Esophagus mucosa (tissue), 1 donor: ENCODE results near the gene MOB2. TPM values are rescaled to one million over a fixed set of nuclear protein-coding genes. Genes with fewer than 3 reads are reported as not detected.

Source experiments
- ATAC-seq: fragments of 200-7000 bp; cut with Tn5 transposase; one replicate; pipeline ENCODE4 v1.9.1; 2020
- total RNA-seq: library from RNA; stranded (reverse); gene quantifications from one replicate; pipeline ENCODE4 v1.2.4, GENCODE V29; 2023
- donor health status: DM: yes; HTN: yes; CAD: no.

The MOB2 gene, protein sequence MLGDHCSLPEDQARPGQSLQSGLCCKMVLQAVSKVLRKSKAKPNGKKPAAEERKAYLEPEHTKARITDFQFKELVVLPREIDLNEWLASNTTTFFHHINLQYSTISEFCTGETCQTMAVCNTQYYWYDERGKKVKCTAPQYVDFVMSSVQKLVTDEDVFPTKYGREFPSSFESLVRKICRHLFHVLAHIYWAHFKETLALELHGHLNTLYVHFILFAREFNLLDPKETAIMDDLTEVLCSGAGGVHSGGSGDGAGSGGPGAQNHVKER
- total RNA-seq: 32.1 TPM

DNA sequence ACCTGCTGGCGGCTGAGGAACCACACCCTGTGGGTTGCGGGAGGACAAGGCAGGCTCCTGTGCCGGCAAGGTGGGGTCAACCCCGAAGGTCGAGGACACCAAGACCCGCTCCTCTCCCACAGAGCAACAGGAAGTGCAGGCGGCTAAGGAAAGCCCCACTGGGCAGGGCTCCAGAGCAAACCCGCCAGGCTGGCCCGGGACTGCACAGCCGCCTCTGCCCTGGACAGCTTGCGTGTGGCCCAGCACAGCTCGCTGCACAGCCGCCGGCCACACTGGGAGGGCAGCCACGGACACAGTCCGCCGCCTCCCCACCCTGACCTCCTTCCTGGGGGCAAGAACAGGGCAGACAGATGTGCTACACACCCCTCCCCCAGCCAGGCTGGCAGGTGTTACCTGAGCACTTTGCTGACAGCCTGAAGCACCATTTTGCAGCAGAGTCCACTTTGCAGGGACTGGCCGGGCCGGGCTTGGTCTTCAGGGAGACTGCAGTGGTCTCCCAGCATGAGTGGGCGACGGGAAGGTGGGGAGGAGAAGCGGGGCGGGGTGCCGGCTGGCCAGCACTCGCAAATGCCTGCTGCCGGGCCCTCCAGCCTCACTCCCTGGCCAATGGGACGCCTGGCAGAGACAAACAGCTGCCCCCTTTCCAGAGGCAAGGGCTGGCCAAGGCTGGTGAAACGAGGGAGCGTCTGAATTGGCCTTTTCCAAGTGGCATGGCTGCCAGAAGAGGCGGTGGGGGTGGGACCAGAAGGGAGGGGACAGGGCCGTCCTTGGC is at the start of gene MOB2:
Gene MOB2 (minus strand): TSS at position 726 of the 772 bp plus-strand sequence. CDS start 223 bp downstream, at position 503.
- ATAC-seq: peak; percentile 78

DNA sequence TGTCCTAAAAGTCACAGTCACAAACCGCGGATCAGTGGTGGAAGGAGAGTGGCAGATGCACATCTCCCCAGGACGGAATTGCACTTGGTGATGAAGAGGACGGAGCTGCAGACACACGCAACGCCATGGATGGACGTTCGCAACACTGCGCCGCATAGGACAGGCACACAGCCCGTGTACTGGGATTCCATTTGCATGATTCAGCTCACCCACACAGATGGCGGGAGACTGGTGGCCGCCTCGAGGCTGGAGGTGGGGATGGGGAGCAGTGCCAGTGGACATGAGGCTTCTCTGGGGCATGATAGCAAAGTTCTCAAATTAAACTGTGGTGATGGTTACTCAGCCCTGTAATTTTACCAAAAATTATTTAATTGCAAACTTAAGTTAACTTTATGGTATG is 48.1 kb upstream of the MOB2 start:
- no peak for ATAC-seq

DNA sequence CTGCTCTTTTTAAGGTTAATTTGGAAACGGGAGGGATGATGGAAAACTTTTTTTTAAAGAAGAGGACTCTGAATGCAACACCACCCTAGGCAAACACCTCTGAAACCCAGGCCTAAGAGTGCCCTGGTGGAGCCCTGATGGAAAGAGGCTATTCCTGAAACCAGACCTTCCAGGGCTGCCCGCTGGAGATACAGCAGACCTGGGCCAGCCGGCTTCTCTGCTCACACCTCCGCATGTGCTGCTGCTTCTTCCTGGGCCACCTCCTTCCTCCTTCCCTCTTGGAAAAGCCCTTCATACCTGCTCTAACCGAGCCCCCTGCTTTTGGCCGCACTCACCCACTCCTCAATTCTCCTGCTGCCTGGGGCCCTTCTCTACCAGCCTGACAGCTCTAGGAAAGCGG is 47.6 kb upstream of the MOB2 start:
- no peak for ATAC-seq

DNA sequence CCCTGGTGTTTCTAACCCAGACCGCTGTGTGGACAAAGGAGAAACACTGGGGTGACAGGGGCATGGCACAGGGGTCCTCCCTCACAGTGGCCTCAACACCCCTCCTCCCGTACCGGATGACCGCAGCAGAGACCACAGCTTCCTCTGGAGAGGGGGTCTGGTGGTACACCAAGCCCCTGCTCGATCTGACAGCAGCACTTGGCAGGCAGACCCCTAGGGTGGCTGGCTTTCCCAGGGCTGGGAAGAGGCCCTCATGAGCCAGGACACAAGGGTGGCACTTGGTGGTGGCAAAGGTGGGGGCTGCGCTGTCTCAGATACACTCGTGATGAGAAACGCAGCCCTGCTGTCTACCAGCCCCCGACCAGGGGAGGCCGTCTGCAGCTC is 46.8 kb upstream of the MOB2 start:
- no peak for ATAC-seq

DNA sequence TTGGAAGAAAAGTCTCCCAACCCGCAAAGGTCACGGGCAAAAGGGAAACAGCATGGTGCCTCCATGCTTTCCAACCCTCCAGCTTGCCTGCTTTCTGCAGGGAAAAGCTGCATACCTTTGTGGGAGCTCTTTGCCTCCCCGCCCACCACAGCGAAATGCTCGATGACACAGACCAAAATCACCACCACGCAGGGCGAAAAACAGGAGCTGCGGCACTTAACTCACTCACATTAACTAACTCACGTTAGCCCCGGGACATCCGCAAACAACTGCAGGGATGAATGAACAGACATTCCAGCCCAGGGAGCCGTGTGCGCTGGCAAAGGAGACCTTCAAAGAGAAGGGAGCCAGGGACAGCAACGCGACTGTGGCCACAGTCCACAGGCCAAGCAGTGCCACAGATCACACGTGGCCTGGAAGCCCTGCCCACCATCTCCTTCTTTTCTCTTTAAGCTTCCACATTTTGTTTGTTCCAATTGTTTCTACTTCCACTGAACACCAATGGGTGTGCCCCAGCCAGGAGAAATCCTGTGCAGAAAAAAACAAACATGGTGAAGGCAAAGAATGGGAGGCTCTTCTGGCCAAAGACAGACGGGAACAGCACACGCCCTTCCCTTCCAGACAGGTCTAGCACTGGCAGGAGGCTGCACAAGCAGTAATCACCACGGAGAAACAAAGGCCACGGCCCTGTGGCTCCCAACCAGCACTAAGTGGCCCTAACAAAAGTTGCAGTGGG is 46.2 kb upstream of the MOB2 start:
- ATAC-seq: peak; percentile 29

DNA sequence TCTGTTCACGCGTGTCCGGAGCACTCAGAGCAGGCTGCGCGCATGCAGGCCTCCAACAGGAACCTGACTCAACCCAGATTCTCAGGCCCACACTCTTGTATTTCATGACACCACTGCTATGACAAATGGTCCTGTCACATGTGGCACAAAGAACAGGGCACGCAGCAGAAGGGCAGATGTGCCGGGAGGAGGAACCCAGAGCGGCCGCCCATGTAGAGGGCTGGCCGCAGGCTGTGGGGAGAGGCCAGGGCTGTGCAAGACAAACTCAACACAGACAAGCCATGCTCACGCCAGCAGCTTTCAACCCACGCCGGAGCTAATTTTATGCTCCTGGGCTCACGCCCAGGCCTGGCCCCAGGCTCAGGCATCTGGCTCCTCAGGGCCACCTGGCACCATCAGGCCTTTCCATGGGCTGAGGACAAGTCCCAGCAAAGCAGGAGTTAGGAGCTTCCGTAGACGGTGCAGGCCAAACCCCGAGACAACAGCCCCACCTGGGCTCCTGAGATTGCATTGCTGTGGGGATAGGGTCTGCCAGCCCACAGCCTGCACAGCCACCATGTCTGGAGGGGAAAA is 45.5 kb upstream of the MOB2 start:
- ATAC-seq: peak; percentile 85

DNA sequence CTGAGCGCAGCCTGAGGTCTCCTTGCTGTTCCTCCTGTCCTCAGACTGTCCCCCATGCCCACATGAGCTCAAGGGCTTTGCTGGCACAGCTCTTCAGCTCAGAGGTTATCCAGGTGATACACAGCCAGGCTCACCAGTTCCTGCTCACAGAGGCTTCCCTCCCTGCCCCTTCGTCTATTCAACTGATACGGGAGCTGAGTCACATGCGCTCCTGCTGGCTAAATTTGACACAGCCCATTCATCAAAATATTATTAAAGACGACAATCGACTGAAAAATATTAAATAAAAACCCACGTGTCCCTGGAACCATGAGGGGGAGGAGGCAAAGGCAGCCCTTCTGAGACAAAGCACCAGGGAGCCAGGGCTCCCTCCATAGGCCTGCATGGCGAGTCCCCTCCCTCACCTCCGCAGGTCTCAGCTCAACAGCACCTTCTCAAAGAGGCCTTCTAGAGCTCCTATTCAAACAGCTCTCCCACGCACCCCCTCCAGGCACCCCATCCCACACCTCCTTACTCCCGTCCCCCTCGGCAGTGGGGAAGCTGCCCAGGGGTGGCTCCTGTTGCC is 45.0 kb upstream of the MOB2 start:
- peak; percentile 55 for ATAC-seq

DNA sequence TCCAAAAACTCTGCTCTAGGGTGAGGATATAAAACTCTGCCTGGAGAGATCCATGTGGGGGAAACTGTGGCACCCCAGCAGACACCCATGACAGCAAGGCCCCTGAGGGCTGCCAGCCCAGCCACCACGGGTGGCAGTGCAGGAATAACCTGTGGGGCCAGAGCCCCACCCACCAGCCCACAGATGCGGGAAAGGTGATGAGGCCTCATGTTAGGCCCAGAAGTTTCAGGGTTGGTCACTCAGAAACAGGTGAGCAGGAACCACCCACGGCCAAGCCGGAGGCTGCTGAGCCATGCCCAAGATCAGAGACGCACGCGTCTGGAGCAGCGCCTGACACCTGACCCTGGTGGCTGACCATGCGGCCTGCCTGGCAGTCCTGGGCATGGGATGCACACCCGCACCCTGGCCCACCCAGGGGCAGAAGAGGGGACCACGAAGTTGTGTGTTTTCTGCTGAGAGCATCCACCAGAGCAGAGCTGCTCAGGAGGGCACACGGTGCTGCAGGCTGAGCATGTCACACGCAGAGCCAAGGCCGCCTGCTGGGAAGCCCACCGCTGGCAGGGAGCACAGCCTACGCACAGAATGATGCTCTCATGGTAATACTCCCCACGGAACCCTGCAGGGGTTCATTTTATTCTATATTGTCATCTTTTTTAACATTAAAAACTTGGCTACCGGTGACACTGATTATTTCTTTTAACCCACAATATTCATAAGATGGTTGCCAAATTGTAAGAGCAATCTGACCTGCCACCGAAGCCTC is 44.3 kb upstream of the MOB2 start:
- peak; percentile 75 for ATAC-seq

DNA sequence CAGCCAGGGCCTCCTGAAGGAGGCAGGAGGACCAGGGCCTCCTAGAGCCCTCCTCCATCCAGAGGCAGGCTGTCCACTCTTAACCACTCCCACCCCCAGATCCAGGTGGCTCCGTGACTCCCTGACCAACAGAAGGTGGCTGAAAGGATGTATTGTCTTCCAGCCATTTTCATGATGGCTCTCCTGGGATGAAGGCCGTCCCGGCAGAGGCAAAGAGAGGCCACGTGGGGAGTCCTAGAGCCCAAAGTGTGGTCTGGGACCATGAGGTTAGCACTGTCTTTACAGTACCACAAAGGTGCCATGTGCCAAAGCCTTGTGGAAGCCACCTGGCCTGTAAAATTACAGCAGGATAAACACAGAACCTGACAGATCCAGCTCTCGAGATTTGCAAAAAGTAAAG is 43.2 kb upstream of the MOB2 start:
- no peak for ATAC-seq

DNA sequence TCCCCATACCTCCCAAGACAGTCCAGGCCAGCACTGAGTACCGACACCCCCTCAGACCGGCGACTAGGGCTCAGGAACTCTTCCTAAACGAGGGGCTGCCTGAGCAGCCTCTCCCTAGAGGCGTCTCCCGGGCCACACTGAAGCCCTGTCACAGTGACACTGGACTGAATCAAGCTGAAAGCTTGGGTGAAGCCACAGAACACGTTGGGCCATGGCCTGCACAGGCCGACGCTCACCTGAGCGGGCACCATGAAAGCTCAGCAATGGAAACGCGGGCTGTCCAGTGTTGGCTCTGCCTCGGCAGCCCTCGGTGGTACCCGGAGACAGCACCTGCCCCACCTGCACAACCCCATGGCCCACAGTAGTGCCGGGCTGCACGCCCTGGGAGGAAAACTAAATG is 42.7 kb upstream of the MOB2 start:
- ATAC-seq: no peak

DNA sequence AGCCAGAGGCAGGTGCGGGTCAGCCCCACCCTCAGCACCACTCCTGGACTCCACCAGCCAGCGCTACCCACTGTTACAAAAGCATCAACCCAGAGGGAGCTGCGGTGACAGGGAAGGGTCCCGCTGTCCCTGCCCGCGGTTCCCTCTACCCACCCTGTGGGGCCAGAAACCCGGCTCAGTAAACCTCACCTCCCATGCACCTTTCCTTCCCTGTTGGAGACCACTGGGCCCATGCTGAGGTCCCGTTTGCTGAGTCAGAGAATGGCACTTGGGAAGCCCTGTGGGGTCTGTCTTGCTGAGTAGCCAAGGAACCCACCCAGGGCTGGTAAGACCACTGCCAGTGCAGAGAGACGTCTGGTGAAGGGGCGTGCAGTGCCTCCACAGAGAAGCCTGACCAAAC is 42.1 kb upstream of the MOB2 start:
- ATAC-seq: no peak

DNA sequence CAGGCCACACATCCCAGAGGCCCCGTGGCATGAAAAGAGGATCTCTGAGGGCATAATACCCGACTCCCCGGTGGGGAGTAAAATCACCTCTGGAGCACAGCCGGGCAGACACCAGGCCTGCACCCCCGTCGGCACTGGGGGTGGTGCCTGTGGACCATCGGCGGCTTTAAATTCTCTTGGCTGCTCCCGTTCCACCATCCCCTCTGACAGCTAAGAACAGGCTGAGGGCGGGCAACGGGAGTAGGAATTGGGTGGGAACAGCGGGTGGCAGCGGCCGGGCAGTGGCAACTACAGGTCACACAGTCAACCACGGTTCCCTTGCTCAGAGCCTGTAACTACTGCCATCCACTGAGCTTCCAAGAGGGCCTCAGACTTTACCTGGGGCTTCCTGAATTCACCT is 40.2 kb upstream of the MOB2 start:
- no peak for ATAC-seq

DNA sequence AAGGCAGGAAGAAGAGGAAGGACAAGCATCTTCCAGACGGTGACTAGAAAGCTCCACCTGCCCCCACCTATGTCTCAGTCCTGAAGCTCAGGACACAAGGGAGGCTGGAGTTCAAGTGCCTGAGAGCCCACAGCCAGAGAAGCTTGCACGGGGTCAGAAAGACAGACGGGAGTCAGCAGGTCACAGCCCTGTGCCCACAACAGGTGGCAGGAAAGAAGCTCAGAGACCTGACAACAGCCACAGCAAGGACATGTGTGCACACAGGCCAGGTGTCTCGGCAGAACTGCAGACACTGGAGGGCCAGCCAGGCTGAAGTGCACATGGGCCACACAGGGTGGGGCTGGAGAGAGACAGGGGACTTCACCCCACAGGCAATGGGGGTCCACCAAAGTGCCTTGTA is 37.2 kb upstream of the MOB2 start:
- ATAC-seq: peak; percentile 15

DNA sequence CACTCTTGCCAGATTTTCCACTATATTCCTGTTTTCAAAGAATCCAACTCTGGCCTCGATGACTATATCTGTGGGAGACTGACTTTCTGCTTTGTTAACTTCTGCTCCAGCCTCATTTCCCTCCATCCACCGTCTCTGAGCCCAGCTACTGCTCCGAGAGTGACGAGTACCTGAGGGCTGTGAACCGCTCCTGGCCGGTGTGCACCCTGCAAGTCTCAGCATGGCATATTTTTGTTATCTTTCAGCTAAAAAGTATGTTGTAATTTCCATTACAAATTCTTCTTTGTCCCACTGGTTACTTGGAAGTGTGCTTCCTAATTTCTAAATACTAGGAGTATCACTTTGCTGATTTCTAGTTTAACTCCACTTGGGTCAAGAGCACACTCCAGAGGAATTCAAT is 36.5 kb upstream of the MOB2 start:
- peak; percentile 45 for ATAC-seq

DNA sequence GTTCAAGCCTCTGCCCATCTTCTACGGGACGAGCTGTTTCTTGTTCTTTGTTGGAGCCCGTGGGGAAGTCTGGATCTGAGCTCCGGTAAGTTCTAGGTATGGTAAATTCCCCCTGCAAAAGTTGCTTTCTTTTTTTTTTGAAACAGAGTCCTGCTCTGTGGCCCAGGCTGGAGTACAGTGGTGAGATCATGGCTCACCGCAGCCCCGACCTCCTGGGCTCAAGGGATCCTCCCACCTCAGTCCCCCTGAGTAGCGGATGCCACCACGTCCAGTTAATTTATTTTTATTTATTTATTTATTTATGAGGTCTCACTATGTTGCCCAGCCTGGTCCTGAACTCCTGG is 35.5 kb upstream of the MOB2 start:
- no peak for ATAC-seq

DNA sequence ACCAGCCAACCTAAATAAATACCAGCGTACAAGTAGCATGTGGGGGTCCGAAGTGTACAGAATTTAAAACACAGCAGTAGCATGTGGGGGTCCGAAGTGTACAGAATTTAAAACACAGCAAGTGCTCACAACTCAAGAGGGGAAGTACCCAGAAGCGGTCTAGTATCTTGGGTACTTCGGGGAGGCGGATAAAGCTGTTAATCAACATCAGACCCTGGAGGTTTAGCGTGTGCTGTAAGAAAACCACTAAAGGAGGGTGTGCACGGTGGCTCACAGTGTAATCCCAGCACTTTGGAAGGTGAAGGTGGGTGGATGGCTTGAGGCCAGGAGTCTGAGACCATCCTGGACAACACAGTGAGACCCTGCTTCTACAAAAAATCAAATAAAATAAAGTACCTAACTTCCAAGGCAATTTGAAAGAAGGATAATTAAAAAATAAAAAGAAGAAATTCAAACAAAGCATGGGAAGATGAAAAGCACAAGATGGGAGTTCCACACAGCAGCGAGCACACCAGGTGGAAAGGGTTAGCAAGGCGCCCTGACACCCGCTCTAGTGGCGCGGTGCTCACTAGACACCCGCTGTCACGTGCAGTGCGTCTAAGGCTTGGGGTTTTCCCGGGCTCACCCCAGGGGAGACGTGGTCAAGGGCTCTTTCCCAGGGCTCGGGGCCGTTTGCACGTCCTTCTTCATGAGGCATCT is 35.0 kb upstream of the MOB2 start:
- peak; percentile 47 for ATAC-seq

DNA sequence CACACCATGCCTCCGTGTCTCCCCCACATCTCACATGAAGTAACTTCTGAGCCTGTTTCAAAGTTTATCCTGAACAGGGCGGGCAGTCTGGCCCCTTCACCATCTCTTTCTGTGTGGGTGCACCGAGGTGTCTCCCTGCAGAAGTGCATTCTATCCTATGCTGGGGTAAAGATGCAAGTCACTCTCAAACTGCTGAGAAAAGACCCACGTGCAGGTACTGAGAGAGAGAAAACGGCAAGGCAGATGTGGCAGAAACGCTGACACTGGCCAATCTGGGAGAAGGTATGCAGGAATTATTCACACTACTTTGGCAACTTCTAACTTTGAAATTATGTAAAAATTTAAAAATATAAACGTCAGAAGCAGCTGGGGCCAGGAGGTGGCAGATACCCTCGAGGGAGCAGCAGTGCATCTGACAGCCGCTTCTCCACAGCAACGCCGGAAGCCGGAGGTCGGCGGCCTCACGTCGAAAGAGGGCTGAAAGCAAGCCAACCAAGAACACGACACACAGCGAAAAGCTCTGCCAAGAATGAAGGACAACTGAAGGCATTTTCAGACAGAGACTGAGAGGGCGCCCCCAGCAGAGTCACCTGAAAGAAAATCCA is 34.2 kb upstream of the MOB2 start:
- no peak for ATAC-seq

DNA sequence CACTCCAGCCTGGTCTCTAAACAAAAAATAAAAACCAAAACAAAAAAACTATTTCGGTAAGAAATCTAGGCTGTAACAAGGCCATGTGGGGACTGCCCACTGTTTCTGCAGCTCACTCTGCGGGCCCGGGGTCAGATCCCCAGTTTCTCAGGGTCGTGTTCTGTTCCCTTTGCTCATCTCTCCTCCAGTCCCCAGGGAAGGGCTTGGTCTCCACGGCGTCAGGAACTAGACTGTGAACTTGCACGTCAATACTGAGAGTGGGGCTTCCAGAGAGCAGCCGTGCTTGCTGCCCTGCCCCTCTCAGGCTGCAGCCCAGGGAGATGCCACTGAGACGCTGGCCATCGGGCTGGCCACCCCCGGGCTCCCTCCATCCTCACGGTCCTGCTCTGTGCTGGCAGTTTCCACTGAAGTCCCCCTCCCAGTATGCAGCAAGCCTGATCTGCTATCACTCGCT is 33.7 kb upstream of the MOB2 start:
- ATAC-seq: no peak

DNA sequence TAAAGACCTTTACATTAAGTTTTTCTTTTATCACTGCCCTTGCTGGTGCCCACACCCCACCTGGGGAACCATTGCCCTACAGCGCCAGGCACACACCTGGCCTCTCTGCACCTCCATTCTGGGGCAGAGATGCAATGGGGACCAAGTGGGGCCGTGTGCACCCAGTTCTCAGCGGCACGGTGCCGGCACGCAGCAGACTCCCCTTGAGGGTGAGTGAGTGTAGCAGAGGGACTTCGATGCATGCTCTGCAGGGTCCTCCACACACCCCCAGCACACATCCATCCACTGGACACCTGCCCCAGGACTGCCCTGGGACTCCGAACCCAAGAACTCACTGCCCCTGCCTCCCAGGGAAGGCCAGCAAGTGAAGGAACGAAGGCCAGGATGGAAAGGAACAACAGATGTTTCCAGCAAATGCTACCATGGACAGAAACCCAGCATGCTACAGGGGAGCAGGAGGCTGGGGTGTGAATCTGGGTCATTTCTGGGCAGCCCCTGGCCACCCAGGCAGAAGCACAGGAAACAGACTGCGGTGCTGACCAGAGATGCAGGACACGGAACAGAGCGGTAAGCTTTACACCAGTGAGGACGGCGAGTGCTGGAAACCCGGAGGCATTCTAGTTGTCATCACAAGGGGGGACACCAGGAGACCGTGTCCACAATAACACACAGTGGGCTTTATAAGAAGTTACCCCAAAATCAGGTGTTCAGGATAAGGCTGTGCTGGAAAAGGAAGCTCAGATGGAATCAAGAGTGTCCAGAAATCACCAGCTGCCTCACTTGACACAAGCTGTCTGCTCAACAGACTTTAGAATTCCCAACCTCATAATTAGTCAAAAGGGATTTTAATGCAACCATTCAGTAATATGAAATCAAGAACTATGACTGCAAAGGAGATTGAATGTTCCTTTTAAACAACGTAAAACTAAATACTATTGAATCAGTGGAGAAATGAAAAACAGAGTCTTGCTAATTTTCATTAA is 32.7 kb upstream of the MOB2 start:
- no peak for ATAC-seq

DNA sequence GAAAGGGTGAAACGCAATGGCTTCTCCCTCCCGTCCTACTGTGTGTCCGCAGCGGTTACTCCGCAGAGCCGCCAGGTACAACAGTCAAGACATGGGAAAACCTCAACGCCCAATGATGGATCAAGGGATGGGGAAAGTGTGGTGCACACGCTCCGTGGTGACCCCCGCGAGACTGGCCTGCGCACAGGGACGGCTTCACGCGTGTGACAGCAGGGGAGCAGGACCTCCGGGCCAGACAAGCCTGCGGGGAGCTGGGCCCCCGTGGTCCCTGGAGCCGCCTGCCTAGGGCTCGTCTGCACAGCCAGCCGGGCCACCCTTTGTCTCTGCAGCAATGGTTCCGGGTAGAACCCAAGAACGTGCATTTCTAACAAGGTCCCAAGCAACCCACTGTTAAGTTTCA is 31.7 kb upstream of the MOB2 start:
- ATAC-seq: no peak
